Cerebellar cortex (tissue), 1 donor: ENCODE data around the gene MLN.

Experiments
- DNase-seq: peaks from one replicate; pipeline ENCODE4 v3.0.0-alpha.2; 2015; ENCODE audit warnings: low spot score

The MLN gene, protein sequence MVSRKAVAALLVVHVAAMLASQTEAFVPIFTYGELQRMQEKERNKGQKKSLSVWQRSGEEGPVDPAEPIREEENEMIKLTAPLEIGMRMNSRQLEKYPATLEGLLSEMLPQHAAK

DNA sequence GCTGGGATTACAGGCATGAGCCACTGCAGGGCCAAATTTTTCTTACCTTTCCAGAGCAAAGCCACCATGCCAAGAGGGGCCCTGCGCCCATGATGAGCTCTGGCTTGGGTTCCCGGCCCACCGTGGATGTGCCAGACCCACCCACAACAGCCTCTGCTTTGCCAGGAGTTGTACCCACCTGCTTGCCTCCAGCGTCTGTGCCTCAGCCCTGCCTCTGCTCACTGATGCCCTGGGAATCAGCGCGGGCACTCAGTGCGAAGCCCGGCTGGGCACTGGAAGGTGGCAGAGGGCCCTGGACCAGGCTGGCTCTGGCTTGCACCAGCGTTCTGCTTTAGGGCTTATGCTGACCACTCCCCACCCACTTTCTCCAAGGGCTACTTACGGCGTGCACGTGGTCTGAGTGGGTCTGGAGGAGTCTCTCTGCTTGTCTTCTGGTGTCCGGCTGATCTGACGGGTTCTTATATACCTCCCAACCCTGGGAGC is at the start of gene MLN:
MLN (minus strand) TSS at position 433 of the 483 bp plus-strand sequence. CDS start 2,840 bp downstream, outside the sequence.
- DNase-seq: no peak

DNA sequence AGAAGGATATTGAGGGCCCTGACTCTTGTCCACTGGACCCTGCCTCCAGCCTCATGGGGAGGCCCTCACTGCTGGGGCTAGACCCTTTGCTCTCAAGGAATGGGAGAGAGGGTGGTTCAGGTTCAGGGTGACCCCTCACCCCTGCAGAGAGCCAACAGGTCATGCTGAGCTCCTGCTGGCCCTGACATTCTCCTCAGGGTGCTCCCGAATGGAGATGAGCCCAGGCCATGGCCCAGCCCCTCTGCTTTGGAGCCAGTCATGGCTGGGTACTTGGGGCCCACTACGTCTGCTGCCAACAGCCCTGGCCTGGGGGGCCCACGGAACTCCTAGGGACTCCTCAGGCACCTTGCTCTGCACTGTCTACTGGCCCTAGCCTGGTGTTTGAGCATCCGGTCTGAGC is 49.2 kb upstream of the MLN start:
- DNase-seq: no peak

DNA sequence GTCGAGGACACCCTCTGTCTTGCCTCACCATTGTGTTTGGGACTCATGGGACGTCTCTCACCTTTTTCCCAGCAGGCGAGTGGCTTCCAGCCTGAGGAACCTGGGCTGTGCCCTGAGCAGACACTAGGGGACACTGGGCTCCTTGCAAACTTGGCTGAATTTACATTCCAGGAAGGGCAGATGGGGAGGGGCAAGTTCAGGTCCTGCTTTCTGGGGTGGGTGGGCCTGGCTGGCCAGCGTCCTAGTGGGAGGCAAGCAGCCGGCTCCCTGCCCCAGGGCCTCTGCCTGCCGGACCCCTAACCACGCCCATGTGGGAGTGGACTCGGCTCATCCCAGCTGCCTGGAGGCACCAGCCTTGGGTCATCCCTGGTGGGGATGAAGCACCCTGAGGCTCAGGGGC is 48.2 kb upstream of the MLN start:
- peak; percentile 58 for DNase-seq

DNA sequence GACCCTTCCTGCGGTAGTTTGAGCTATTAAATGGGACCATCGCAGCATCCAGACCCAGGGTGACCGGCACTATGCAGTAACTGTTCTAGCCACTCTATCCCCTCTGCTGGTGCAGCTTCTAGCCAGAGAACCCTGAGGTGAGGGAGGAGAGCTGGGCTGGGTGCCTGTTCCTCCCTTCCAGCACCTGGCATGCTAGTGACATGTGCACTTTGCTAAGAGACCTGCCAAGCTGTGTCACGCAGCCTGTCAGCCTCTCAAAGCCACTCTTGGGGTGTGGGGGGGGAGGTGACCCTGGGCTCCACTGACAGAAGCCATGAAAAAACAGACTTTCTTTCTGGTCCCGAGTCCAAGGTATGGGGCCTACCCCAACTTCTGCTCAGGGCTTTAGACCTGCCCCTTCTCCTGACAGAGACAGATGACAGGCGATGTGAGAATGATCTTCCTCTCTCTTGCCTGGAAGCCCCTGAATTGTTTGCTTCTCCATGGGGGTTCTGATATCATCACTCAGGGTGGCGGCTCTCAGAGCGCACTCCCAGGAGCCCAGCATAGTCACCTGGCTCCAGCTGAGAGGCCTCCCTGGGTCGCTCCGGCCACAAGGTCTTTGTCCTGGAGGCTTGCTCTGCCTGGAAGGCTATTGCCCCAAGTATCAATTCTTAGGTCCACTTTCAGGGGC is 47.2 kb upstream of the MLN start:
- DNase-seq: peak; percentile 73

DNA sequence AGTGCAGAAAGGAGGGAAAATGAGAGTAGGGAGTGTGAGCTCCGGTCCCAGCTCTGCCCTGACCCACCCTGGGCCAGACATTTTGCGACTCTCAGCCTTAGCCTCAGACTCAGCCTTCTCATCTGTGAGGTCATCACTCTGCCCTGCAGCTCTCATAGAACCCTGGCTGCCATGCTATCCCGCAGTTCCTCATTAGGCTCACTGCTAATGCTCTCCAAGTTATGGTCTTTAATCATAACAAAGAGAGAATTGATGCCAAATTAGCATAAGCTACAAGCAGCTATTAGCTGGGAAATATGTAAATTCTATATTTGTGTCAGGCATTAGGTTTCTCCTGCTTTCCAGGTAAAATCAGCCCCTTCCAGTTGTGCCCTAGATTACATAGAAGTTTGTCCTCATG is 46.5 kb upstream of the MLN start:
- no peak for DNase-seq

DNA sequence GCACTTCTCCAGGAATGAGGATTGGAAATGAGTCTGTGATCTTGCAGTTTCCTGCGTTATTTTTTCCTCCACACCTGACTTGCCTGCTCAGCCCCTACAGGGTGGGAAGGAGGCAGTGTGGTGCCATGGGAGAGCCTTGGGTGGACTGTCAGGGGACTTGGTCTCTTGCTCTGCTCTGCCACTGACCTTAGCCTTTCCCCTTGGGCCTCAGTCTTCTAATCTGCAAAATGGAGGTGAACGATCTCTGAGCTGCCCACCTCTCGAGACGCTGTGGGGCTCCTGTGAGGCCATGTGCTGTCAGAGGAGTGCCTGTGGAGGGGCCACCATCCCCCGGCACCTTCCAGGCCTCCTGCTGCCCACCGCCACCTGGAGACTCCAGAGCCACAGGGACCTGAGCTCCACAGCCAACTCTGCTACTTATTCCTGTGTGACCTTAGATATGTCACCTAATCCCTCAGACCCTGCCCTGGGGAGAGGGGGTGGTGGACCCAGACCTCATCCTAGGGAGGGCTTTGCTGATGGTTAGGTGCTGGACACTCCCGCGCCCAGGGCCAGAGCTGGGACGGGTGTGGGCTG is 45.8 kb upstream of the MLN start:
- no peak for DNase-seq

DNA sequence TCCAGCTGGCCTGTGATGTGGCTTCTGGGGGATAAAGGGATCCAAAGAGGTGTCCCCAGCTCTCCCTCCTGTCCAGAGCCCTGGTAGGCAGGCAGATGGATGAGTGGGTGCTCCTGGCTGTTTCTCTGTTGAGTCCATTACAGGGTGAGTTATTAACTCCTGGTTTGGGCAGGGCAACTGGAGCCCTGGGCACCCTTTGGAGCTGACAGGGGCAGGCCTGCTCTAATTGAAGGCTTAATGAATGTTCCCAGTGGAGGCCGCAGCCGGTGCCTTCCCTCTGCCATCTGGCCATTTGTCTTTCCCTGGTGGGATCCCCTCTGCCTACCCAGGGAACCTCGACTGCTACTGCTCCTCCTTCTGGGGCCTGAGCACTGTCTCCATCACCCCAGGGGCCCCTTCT is 44.7 kb upstream of the MLN start:
- DNase-seq: no peak

DNA sequence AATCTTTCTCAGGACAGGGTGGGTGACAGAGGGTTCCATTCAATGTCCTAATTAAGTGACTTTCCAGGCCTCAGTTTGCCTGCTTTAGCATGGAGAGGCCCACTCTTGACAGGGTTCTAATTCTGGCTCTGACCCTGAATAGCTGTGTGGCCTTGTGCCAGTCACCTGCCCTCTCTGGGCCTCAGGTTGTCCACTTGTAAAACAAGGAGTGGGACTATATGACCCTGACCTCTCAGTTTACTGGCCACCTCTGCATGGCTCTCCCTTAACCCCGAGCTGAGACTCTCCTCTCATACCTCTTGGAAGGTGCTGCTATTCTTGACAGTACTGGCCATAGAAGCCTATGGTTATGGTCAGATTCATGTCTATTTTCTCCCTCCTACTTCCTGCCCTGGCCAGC is 44.1 kb upstream of the MLN start:
- DNase-seq: no peak

DNA sequence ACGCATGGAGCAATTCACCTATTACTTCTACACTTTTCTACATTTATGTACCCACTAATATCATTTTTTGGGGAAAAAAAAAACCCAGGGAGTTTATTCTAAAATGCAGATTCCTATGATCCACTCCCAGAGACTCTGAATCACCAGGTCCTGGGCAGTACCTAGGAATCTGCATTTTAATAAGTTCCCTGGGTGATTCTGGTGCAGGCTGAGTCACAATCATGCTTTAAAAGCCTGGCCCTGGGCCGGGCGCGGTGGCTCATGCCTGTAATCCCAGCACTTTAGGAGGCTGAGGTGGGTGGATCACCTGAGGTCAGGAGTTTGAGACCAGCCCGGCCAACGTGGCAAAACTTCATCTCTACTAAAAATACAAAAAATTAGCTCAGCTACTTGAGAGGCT is 43.3 kb upstream of the MLN start:
- DNase-seq: no peak

DNA sequence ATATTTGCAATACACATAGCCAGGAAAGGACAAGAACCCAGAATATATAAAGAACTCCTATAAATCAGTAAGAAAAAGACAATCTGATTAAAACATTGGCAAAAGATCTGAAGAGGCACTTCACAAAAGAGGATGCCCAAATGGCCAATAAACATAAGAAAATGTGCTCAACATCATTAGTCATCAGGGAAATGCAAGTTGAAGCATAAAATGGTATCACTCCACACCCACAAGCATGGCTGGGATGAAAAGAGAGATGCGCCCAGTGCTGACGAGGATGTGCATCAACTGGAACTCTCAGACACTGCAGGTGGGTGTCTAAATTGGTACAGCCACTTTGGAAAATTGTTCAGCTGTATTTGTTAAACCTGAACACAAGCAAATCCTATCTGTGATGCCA is 42.4 kb upstream of the MLN start:
- no peak for DNase-seq

DNA sequence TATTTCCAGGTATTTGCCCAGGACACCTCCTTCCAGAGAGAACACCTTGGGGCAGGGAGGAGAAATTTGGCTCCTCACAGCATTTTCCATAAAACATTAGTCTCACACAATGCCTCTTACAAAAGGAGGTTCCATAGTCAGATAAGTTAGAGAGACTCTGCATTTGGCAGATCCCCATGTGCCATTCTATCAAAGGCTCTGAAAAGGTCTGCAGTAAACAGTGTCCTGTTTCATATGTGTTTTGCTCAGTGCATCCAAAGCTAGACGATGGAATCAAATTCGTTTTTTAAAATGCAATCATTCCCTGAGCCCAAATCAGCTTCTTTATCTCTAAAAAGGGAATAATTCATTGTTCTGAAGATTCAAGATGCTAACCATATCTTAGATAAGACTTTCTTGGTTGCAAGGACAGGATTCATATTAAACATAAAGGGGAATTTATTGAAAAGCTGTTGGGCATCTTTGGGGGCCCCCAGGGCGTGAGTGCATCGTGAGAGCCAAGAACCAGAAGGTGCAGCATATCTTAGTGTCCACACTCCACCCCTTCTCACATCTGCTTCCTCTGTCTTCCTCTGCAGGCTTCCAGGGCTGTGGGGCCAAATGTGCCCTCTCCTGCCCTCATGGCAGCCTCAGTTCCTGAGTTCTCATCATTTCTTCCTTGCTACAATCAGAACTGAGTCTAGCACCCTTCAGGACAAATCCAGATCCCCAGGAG is 41.4 kb upstream of the MLN start:
- no peak for DNase-seq

DNA sequence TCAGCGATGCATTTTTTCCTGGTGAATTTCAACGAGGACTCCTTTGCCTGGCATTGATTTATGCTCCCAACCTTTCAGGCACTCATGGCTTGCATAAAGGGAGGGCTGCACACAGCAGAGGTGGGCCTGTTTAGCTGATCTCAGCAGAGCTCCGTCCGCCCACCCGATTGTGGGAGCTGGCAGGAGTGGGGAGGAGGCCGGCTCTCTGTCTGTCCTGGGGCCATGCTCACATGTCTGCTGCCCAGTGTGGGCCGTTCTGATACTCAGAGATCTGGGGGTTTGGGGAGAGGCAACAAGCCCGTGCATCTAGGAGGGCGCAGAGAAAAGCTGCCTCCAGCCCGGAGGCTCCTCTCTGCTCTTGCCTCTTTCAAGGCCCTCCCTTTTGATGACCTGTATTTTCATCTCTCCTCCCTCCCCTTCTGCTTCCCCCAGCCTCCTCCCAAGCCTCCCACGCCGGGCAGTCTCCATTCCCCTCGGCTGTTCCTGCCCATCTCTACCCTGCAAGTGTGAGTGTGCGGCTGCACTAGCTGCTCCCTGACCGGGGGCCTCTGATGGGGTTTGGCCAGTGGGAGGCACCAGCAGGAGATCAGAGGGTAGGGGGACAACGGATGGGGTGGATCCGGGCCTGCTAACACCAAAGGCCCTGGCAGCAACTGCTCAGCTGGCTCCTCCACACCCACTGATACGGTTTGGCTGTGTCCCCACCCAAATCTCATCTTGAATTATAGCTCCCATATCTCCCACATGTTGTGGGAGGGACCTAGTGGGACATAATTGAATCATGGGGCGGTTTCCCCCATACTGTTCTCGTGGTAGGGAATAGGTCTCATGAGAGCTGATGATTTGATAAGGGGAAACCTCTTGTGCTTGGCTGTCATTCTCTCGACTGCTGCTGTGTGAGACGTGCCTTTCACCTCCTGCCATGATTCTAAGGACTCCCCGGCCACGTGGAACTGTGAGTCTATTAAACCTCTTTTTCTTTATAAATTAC is 39.6 kb upstream of the MLN start:
- DNase-seq: no peak

DNA sequence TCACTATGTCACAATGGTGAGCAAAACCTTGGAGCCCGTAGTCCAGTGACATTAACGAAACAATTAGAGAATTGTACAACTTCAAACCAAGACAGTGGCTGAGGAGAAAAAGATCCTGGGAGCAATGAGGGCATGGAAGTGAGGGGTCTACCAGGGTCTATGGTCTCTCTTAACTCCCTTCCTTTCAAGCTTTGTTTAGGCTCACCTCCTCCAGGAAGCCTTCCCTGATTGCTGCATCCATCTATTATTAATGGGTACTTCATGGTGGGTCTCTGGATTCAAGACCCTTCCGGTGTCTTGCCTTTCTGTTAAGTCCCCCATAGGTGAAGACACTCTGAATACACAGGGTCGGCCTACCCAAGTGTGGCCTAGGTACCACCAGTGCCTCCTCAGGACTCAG is 38.1 kb upstream of the MLN start:
- DNase-seq: no peak

DNA sequence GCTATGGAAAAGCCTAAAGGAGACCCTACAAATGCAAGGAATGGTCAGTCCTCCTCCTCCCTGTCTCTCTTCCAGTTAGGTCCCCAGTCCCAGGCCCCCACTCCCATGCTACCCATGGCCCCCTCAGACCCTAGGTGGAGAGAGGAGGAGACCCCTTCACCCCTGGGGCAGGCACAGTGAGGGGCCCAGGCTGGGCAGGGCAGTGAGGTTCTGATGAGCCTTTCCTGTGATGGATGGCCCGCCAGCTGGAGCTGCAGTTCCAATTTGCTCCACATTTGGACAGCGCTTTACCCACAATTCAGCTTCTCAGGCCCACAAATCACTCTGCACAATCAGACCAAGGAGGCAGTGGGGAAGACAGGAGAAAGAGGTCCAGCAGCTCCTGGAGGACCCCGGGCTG is 37.3 kb upstream of the MLN start:
- DNase-seq: no peak

DNA sequence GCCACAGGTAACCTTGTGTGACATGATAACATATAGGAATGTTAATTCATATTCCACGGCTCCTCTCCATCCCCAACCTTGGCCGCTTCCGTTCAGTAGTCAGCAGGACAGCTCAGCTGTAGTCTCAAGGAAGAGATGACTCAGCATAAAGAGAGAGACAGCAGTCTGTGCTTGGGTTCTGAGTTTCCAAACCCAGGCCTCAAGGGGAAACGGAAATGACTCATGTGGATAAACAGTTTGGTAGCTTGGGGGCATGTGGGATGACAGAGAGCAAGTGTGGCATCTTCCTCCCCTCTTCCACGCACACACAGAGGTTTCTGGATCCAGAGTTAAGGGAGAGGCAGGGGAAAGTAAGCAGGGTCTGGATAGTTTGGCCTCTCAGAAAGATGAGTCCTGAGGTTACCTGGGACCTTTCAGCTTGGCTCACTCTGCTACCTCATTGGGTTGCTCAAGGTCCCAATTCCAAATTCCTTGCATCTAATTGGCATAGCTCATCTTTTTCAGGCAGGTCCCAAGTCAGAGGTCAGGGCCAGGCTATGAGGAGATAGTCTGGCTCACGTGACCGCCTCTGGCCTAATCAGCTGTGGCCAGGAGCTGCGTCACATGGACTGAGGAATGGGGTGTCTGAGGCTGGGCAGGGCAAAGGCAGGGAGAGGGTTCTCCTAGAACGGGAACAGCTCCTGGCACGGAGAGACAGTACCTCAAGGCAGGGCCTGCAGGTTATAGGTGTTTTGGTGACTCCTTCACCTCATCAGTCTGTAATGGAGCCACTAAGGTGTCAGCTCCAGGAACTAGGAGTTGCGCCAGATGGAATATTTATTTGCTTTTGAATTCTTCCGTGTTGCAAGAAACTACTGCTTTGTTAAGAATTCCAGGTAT is 36.5 kb upstream of the MLN start:
- DNase-seq: peak; percentile 58

DNA sequence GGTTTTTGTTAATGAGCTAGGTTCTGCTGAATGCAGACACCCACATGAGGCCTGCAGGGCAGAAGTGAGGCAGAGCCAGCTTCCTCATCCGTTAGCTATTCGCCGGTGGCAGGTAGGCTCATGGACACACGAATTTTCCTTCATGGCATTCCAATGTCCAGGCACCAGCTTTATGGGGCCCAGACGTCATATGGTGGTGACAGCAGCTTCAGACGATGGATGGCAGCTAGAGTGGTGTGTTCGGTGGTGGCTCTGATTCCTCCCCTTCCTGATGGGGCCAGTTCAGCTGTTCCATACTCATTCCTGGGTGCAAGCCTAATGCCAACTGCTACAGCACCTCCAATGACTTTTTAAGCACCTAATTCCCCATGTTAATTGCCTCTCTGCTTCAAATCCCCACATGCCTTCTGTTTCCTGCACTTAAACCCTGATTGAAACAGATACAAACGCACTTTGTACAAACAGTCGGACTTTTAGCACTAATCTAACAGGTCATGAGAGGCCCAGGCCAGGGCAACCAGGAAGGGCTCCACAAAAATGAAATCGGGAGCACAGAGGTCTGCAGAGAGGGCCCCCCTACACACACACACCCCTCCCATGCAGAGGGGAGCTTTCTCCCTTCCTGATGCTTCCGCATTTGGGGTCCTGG is 35.7 kb upstream of the MLN start:
- peak; percentile 66 for DNase-seq

DNA sequence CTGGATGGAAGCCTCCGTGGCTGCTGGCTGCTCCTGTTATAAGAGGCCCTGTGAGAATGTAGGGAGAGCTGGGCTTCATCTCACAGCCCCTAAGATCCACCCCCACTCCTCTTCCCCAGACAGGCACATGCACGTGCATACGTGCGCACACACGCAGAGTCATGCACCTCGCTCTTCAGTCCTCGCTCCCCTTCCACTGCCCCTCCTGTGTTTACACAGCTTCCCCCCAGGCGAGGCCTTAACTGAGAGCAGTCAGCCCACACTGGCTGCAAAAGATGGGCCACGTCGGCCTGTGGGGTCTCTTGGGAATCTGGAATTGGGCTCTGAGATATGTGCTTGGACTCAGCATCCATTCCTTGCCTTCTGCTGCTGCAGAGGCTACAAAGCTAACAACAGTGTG is 35.2 kb upstream of the MLN start:
- DNase-seq: no peak

DNA sequence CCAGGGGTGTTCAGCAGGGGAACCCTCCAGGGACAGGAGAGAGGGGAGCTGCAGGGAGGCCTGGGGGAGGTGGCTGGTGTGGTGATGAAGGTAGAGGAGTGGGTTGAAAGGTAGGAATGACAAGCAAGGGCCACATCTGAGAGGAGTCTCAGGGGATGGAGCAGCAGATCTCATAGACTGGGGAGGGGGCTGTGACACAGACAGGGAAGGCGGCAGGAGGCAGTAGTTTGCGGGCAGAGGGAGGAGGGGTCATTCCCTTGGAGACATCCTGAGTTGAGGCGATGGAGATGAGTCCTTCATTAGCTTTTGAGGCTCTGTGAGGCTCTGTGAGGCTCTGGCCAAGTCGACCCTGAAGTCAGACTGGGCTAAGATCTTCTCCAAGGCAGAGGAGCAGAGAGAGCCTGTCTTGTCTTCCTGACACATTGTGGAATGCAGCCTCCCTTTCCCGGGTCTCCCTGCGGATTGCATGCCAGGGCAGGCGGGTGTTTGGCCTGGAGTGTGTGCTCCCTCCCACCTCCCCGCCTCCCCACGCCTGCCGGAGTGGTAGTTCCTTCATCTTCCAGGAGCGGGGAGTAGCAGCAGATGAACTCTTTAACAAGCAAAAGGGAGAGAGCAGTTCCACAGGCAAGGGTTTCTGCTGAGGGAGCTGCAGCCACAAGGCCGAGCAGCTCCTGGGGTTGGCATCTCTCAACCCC is 34.3 kb upstream of the MLN start:
- peak; percentile 48 for DNase-seq

DNA sequence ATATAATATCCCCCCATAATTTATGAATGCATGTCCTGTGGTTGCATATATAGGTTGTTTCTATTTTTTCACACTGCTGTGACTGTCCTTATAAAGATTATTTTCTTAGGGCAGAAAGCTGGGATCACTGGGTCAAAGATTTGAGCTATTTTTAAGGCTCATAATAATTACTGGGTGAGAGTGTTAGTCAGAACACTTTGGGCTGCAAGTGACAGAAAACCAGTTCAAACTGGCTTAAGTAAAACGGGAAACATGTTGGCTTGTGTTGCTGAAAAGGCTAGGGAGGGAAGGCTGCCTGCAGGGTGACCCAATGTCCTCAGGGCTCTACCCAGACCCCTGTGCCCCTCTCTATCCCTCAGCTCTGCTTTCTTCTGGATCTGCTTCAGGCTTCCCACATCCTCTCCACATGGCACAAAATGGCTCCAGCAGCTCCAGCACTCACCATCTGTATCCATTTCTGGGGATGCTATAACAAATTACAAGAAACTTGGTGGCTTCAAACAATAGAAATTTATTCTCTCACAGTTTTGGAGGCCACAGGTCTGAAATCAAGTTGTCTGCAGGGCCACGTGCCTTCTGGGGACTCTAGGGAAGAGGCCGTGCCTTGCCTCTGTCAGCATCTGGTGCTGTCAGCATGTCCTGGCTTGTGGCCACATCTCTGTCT is 33.1 kb upstream of the MLN start:
- no peak for DNase-seq
